8988T (cell line): ENCODE measurements around the gene CDKN1C.

Experiments used
- DNase-seq: peaks from one replicate; pipeline ENCODE4 v3.0.0; 2011

Gene CDKN1C

DNA sequence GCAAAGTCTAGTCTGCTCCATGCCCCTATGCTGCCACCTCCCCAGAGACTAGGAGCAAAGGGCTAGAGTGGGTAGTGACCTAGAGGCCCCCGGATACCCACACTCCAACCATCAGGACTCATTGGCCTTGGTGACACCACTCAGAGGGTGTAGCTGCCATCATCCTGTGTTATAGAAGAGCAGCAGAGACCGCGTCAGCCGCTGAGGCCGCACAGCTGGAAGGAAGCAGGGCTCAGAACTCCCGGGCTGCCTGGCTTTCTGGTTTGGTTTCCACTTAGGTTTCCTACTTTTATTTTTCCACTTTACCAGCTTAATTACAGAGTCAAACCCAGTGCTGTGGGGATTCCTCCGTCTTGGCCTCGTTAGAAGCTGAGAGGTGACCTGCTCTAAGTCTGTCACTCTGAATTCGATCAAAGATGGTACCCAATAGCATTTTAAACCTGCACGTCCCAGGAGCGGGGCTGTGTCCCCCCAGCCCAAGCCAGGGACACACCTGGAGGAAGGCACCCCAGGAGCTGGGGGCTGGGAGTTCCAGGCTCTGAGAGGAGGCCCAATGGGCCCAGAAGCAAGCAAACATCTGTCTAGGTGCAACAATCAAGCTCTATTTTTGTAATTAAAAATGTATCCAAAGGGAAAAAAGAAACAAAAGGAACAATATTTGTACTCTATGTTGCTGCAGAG lies 2.1 kb upstream of the CDKN1C start:
- DNase-seq = no peak

DNA sequence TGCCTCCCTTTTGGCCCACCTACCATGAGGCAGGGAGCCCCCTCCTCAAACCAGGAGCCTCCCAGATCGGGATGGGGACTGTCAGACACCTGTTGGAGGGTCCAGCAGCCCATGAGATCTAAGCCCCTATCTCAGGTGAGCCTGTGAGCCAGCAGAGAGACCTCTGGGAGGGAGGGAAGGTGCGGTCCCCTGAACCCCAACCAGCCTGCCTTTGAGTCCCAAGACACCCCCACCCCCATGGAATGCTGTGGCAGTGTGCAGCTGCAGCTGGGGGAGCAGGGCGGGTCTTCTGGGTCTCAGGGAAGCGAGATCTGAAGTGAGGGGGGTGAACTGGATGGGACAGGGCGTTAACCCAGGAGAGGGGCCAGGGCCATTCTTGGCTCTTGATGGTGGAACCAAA lies 1.4 kb upstream of the CDKN1C start:
- DNase-seq = no peak

DNA sequence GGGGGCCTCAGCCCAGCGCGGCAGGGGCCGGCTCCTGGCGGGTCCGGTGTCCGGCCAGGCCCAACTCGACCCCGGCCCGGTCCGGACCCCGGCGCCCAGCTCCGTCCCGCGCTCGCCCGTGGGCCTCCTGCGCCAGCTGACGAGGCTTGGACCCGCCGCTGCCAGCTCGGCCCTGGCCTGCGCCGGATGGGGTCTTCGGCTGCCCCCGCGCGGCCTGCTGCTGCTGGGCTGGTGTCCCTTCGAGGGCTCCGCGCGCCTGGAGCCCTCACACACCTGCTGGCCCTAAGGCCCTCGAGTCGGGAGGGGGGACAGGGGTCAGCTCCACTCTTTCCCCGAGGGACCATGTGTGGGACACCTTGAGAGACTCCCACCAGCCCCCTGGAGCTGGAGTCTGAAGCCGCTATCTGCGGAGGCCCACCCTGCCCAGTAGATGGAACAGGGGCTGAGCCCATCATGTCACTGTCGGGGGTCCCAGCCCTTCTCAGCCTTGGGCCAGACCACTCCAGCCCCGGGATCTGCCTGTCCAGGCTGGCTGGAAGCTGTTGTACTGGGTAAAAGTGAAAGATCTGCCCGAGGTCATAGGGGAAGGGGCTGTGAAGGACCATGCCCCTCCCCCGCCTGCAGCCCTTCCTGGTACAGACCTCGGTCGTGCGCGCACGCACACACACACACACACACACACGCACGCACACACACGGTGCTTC lies 768 bp upstream of the CDKN1C start:
- no peak for DNase-seq

DNA sequence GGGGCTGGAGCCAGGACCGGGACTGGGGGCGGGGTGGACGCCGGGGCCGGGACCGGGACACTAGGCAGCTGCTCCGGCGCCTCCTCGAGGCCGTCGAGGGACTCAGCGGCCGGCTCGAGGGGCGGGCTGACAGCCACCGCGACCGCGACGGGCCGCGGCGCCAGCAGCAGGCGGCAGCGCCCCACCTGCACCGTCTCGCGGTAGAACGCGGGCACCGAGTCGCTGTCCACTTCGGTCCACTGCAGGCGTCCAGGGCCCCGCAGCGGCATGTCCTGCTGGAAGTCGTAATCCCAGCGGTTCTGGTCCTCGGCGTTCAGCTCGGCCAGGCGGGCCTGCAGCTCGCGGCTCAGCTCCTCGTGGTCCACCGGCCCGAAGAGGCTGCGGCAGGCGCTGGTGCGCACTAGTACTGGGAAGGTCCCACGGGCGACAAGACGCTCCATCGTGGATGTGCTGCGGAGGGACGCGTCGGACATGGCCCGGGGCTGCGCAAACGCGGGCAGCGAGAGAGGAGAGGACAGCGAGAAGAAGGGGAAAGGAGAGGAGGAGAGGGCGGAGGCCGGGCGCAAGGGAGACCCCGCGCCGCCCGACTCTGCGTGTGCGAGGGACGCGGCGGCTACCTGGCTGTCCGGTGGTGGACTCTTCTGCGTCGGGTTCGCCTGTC lies 428 bp downstream of the CDKN1C start:
- DNase-seq = peak; percentile 98

DNA sequence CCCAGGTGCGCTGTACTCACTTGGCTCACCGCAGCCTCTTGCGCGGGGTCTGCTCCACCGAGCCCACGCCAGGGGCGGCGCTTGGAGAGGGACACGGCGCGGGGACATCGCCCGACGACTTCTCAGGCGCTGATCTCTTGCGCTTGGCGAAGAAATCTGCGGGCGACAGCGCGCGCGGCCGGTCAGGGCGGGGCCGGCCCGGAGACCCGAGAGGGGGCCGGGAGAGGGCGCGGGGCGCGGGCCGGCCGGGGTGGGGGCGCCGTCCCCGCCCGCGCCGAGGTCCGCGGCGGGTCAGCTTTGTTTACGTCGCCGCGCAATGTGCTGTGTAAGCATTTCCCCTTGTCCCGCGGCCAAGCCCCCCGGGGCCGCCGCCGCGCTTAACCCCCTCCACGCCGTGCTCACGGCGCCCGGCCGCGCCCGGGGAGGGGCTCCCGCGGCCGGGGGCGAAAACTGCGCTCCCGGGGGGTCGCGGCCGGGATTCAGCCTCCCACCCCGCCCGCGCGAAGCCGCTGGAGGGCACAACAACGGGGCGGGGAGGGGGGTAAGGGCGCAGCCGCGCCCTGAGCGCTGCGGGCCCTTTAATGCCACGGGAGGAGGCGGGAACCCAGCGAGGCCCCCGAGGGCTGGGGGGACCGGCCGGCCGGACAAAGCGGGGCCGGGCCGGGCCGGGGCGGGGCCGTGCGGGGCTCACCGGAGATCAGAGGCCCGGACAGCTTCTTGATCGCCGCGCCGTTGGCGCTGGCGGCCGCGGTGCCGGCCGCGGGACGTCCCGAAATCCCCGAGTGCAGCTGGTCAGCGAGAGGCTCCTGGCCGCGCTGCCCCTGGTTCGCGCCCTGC lies 1.4 kb downstream of the CDKN1C start:
- DNase-seq = peak; percentile 97

DNA sequence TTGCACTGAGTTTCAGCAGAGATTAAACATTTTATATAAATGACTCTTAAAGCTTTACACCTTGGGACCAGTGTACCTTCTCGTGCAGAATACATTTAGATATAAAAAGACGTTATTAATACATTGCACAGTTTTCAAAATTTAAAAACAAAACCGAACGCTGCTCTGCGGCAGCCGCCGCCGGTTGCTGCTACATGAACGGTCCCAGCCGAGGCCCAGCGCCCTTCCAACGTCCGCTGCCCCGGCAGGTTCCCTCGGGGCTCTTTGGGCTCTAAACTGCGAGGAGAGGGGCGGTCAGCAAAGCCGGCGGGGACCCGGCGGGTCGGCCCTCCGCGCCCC lies 2.0 kb downstream of the CDKN1C start:
- DNase-seq = no peak

DNA sequence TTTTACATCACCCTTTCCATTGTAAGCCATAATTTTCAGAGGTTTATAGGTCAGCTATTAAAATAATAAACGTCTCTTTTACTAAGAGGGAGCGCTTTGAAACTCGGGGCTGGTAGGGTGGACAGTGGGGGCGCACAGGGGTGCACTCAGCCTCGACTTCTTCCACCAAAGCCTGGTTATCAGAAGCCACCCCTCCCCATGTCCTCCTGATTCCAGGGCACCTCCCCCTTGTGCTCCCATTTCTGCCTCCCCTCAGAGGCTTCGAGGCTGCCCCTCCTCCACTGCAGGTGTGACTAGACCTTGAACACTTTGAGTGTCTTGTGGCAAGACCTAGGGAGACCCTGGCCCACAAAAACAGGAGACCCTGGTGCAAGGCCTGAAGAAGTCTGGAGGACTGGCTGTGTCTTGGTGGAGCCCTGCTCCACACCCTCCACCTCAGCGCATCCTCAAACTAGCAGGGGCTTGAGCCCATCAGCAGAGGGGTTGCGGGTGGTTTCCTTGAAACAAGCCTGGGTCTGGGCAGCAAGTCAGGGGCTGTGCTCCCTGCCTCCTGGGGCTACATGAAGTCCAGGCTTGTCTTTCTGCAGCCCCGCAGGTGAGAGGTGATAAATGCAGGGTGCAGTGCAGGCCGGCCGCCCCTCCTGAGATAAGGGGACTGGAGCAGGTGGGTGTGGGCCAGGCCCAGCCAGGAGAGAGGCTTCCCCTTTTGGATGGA lies 3.0 kb downstream of the CDKN1C start:
- no peak for DNase-seq

DNA sequence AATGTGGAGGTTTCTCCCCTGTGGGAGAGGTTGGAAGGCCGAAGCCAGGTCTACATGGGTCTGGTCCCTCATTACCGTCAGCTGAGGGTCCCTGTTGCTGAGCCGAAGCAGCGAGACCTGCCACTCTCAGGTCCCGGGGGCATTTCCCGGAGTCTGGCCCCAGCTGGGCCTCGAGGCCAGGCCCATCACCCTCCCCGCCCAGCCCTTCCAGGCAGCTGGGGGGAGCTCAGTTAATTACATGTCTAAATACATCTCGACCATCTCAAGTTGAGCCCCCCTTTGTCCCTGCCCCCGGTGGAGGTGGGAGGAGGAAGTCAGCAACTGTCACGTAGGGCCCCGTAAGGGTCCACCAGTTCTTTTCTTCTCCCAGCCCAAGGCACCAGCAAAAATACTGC lies 3.6 kb downstream of the CDKN1C start:
- DNase-seq = no peak

DNA sequence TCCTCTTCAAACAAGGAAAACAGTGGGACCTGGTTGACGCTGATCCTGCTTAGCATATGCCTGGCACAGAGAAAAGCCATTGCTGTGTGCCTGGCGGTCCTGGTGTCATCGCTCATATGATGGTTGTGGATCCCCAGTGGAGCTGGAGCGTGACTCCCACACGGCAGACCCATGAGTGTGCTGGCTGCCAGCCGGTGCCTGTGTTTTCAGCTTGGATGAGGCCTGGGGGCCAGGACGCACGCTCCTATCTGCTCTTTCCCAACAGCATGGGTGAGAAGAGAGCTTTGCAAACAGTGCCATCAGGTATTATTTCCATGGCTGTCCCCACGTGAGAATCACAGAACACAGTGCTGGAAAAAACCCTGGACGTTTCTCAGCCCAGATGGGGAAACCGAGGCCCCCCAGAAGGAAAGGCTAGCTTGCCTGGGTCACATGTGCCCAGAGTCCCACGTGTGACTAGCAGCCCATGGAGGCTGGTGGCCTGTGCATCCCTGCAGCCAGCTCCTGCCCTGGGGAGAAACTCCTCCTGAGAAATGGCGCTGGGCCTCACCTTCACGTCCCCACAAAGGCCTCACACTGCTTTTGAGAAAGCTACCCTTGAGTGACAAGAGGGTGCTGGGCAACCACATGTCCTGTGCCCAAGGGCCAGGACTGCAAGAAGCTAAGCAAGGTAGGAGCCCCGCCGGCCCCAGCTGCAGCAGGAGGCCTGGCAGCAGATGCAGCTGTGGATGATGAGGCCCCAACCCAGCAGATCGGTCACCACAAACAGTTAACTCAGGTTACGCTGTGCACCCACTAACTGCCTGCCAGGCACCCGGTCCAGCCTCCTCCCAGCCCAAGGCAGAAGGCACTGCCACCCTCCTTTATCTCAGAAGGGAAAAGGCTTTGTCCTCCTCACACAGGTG lies 4.2 kb downstream of the CDKN1C start:
- no peak for DNase-seq

DNA sequence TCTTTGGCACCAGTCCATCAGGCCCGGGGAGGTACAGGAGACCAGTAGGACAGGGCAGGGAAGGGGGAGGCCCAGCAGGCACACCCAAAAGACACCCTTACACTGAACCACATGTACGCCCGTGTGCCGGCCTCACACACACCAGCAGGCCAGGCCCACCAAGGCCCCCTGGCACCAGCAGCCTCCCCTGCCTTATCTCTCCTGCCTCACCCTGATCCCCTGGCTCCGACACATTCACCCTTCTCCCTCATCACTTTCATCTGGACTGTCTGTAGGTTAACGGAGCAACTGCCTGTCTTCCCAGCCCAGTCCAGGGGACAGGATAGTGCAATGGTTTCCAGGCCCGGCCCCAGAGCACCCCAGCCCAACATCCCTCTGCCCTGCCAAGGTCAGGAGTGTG lies 4.9 kb downstream of the CDKN1C start:
- DNase-seq = no peak

DNA sequence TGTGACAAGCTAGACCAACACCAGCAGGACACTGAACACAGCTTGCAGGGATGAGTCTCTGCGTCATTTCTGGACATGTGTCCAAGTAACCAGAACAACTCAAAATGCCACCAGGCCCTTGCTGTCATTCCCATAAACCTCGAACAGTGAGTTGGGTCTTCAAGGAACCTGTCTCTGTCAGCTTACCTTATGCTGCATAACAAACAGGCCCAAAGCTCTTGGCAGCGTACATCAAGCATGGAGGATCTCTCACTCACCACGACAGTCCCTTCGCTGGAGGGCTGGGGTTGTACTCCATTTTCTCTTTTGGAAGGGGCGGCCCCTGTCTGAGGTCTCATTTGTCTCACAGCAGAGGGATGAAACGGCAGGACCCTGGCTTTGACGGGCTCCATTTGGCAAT lies 6.8 kb downstream of the CDKN1C start:
- DNase-seq = no peak

DNA sequence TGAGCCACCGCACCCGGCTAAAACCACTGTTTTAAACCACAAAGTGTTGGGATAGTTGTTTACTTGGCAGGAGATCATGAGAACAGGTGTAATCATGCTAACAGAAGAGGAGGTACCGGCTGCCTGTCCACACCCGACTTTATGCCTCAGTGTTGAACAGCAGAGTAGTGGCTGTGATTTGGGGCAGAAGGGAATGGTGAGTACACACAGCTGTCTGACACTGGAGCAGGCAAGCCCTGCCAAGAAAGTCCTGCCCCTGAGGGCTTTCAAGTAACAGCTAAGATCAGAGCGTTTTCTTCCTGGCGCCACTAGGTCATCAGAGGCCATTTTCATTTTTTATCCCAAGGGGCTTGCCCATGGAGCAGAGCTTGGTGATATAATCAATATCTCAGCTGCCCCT lies 8.1 kb downstream of the CDKN1C start:
- no peak for DNase-seq

DNA sequence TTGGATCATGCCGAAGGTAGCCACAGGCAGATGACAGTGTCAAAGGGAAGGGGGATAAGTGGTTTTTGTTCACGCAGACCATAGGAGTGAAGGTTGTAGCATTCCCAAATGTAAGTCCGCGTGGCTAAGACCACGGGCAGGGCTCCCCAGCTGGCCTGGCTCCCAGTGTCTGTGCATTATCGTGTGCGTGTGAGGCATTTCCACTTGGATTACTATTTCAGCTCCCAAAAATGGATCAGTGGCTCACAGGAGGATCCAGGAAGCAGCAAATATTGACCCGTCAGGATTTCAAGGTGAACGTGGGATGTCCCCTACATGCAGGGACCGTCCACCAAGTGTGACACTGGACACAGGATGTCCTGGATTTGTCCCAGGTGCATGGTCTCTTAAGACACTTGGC lies 10.6 kb downstream of the CDKN1C start:
- DNase-seq = no peak

DNA sequence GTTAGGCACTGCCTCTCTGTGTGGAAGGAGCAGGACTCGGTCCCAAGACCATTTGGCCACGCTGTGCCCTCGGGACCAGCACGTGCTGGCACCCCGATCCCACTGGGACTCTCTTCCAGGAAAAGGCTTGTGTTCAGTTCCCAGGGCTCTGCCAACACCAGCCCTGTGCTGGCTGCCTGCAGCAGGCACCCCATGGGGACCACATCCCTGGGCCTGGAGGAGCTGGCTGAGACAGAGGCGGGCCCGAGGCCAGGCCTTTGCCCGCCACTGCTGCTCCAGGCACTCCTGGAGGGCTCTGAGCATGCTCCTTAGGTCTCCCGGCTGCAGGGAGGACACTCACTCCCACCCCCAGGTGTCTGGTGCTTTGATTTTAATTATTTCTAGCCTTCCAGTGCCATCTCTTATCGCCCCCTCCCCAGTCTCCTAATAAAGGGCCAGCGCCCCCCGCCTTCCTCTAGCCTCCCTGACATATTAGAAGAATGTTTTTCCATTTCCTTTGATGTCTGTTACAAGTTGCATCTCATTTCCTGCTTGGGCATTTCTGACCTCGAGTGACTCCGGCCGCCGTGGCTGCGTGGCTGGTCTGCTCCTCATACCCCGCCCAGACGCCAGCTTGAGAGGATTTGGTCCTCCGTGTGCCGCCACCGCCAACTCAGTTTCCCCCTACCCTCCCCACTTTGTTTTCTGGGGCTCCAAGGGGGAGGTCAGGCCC lies 14.4 kb downstream of the CDKN1C start:
- DNase-seq = no peak

DNA sequence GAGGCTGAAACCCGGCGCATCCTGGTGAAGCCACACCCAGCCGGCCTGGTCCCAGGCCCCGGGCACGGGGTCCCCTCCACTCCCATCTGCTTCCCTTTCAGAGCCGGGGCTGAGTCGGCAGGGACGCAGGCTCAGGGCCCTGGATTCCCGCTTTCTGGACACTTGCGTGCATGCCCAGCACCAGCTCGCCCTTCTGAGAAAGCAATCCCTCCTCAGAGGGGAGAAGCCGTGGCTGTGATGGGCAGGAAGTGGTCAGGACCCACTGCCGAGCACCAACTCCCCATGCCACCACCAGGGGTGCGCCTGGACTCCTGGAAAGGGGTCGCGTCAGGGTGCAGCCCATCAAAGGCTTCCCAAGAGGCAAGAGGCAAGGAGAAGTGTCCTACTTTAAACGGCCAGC lies 15.1 kb downstream of the CDKN1C start:
- DNase-seq = no peak

DNA sequence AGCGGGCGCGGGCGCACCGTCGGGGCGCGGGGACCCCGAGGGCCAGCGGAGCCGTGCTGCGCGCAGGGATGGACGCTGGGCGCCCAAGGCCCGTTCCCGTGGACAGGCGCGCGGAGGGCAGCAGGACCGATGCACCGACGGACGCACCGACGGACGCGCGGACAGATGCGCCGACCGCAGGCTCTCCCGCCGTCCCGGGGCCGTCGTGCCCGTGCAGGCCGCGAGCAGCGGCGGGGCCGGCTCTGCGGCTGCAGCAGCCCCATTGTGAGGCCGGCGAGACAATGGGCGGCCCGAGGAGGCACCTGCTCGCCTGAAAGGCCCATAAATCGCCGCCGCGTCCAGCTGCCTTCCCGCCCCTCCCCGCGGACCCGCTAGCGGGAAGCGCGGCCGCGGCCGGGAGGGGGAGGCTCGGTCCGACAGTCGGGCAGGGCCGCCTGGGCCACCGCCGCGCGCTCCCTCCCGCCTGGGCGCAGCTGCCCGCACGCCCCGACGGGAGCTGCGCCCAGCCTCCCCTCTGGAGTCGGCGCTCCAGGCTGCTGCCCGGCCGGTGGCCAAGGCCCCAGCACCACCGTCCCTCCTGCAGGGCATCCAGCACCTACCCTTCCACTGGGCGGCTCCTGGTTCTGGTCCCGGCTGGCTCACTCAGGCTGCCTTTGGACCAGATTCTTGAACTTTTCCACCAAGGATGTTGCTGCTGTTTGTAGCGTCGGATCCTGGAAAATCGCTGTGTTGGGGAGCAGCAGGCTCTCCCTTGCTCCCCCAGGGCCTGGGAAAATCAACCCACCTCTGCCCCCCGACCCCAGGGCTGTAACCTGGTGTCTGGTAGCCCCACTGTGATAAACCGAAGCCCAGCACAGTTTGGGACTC lies 15.8 kb downstream of the CDKN1C start:
- no peak for DNase-seq

DNA sequence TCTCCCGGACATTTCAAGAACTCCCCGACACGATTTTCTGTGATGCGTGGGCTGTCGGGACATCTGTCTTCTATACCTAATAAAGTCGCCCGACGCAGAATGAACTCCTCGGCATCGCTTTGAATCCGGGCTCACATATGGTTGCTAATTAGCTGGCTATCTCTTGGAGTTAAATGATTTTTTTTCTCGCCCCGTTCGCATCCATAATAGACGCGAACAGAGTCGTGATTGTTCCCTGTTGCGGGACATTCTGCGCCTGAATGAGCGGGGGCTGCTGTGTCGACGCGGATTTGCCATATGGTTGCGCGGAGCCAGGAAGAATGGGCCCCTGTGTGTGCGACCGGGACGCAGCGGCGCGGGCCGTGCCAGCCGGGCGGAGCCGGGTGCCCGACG lies 16.4 kb downstream of the CDKN1C start:
- DNase-seq = no peak

DNA sequence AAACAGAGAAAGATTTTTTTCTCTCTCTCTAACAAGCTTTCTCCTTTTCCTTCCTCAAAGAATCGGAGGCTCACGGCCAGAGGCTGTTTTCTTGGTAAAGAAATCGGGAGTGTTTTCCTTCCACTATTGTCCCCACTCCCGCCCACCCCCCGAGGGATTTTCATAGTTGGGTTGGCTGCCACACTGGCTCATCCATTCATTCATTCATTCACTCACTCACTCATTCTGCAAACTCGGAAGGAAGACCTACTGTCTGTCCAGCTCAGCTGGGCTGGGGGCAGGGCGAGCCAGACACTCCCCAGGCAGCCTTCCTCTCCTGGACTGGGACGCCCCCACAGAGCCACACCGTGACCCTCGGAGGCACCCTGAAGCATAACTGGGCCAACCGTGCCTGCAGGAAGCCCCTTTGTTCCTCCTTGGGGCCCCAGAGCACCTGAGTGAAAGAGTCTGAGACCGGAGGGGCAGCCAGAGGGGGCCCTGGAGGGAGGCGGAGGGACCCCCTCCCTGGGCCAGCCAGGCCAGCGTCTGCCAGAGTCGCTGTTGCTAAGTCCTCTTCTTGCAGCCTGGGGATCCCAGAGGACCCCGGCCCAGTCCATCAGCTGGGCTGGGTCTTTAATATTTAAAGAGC lies 17.0 kb downstream of the CDKN1C start:
- DNase-seq = no peak

DNA sequence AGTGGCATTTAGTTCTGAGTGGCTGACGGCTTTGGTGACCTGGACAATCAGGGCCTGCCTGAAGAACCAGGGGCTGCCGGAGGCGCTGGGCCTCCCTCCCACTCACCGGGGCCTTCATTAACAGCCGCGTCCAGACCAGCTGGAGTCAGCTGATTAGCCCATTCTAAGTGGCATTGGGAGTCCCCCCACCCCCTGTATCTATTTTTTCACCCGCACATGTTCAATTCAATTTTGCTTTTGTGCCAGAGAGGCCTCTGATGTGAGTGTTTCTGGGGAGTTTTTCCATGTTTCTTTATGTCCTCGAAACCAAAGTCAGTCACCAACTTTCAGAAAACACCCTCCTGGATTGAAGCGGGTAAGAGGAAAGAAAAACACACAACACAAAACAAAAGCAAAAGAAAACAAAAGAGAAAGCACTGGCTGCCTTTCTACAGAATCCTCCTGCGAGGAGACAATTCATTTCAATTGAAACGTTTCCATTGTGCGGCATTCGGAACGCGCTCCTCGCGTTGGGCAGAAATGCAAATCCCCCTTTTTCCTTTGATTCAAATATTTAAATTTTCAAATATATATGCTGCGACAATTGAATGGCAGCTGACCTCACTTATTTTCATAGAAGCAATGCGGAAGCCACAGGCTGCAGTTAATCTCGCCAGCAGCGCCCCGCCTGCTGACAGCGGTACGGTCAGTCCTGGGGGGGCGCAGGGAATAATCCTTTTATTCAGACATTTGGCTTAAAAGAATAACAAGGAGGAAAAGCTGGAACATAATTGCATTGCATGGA lies 17.7 kb downstream of the CDKN1C start:
- no peak for DNase-seq
